ENCODE measurements around the gene TSPAN14. TPM values are rescaled to one million over a fixed set of nuclear protein-coding genes. Genes with fewer than 3 reads are reported as not detected.
A peak's percentile ranks its signal among the peaks of the same experiment; 100 is the strongest.

TSPAN14 gene
- total RNA-seq, 2 experiments from 2014 or later: 17.0 to 33.4 TPM

DNA sequence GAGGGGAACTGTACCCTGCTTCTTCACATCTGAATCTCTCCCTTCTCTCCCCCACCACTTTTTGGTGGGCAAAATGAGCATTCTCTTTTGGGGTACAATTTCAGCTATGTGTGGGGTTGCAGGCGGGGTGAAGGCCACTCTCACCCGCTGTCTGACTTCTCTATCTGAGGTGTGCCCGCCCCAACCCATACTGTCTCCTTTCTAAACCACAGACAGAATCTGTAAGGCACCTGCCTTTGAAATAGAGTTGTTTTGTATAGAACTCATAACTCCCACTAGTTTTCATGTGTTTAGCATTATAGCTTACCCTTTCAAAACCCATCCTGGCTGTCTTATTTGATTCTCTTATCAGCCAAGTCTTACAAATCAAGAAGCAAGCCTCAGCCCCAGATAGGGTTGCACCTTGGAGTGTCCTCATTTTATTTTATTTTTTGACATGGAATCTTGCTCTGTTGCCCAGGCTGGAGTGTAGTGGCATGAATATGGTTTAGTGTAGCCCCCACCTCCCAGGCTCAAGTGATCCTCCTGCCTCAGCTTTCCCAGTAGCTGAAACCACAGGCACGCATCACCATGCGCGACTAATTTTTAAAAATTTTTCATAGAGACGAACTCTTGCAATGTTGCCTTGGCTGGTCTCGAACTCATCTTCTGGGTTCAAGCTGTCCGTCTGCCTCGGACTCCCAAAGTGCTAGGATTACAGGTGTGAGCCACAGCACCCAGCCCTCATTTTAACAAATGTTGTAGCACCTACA, 11.9 kb downstream of the TSPAN14 start:
- H3K4me3 ChIP-seq (ENCODE audit: low read depth, low read length, poor library complexity, severe bottlenecking): peak overlapping the region; percentile 53
- no peak overlapping the region for H2AFZ ChIP-seq (ENCODE audit: low read length)
- H3K36me3 ChIP-seq (ENCODE audit: insufficient read depth, low read length): peaks cover 16% of the 10 kb centered on the region
- peaks cover 97% of the 10 kb centered on the region for H3K4me1 ChIP-seq (ENCODE audit: insufficient read depth, low read length, poor library complexity, severe bottlenecking)
- TF ChIP-seq EZH2phosphoT487 (IDR thresholded peaks at IDR 0.05; ENCODE audit: borderline replicate concordance, low read depth, low read length): no peak
- TF ChIP-seq, protein P1, sequence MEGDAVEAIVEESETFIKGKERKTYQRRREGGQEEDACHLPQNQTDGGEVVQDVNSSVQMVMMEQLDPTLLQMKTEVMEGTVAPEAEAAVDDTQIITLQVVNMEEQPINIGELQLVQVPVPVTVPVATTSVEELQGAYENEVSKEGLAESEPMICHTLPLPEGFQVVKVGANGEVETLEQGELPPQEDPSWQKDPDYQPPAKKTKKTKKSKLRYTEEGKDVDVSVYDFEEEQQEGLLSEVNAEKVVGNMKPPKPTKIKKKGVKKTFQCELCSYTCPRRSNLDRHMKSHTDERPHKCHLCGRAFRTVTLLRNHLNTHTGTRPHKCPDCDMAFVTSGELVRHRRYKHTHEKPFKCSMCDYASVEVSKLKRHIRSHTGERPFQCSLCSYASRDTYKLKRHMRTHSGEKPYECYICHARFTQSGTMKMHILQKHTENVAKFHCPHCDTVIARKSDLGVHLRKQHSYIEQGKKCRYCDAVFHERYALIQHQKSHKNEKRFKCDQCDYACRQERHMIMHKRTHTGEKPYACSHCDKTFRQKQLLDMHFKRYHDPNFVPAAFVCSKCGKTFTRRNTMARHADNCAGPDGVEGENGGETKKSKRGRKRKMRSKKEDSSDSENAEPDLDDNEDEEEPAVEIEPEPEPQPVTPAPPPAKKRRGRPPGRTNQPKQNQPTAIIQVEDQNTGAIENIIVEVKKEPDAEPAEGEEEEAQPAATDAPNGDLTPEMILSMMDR (conservative IDR thresholded peaks at IDR 0.05; ENCODE audit: low read length): no peak
- ChIA-PET CTCF (ENCODE audit: unreplicated experiment) (interaction anchor here (0.8 to 2.0 kb wide), 2 partner anchors 9 to 22 kb away, joined by 3 to 4 read pairs; no protein-coding TSS in a partner anchor), POLR2A (interaction anchor here (0.5 to 1.3 kb wide), 3 partner anchors 8 to 18 kb away, joined by 3 to 7 read pairs (median 3); no protein-coding TSS in a partner anchor)
- intact Hi-C loops (cut with micrococcal nuclease; ENCODE audit: unreplicated experiment): loop anchor here (10.0 kb wide), 1 partner anchor 1221 kb away; no protein-coding TSS in a partner anchor
- H3K79me2 ChIP-seq (ENCODE audit: insufficient read depth, low read depth, low read length): peaks cover 99% of the 10 kb centered on the region
- no peaks in the 10 kb centered on the region for H3K9me3 ChIP-seq (ENCODE audit: low read length)
- no peaks in the 10 kb centered on the region for H3K9me2 ChIP-seq (ENCODE audit: insufficient read depth, low read length)
- H3K4me2 ChIP-seq (ENCODE audit: low read length): peak overlapping the region; percentile 84
- H4K20me1 ChIP-seq (ENCODE audit: insufficient read depth, low read length): no peaks in the 10 kb centered on the region
- peak overlapping the region; percentile 93 for H3K27ac ChIP-seq (ENCODE audit: low read depth, low read length, poor library complexity, severe bottlenecking)
- no TSS peak for BruUV-seq (replicated peaks)
- DNase-seq (ENCODE audit: low spot score): peak; percentile 43

DNA sequence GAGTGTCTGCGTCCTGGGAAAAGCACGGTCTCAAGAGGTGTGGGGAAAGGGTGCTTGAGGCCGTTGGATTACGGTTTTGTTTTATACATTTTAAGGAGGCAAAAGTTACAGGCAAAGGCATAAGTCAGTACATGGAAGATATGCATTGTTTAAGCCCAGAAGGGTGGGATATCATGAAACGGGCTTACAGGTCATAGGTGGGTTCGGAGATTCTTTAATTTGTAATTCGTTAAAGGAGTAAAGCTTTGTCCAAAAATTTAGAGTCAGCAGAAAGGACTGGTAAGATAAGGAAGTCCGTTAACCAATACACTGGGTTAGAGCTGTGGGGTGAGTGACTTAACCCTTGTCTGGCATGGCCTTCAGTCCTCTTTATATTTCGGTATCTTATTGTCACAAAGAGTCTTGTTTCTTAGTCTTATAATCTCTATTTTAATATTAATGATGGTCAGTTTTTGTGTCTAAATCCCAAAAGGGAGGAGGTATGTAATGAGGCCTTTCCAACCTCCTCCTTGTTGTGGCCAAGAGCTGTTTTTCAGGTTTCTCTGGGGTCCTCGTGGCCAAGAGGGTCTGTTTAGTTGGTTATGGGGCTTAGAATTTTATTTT, 12.7 kb downstream of the TSPAN14 start:
- Histone ChIP-seq H3K4me2 (ENCODE audit: low read length) (peak overlapping the region; percentile 84), H3K79me2 (ENCODE audit: insufficient read depth, low read depth, low read length) (peaks cover 96% of the 10 kb centered on the region), H4K20me1 (ENCODE audit: insufficient read depth, low read length) (no peaks in the 10 kb centered on the region), H3K4me1 (ENCODE audit: insufficient read depth, low read length, poor library complexity, severe bottlenecking) (peaks cover 97% of the 10 kb centered on the region), H3K4me3 (ENCODE audit: low read depth, low read length, poor library complexity, severe bottlenecking) (no peak overlapping the region), H3K27ac (ENCODE audit: low read depth, low read length, poor library complexity, severe bottlenecking) (peak overlapping the region; percentile 93), H3K9me2 (ENCODE audit: insufficient read depth, low read length) (no peaks in the 10 kb centered on the region), H2AFZ (ENCODE audit: low read length) (no peak overlapping the region), H3K9me3 (ENCODE audit: low read length) (no peaks in the 10 kb centered on the region), H3K36me3 (ENCODE audit: insufficient read depth, low read length) (peaks cover 22% of the 10 kb centered on the region)
- ChIA-PET POLR2A (interaction anchor here (0.5 to 1.3 kb wide), 3 partner anchors 13 to 17 kb away, joined by 3 to 7 read pairs (median 3); no protein-coding TSS in a partner anchor), CTCF (ENCODE audit: unreplicated experiment) (interaction anchor here (0.8 kb wide), 1 partner anchor 23 kb away, joined by 3 read pairs; no protein-coding TSS in a partner anchor)
- intact Hi-C loops (cut with micrococcal nuclease; ENCODE audit: unreplicated experiment): loop anchor here (10.0 kb wide), 1 partner anchor 1222 kb away; no protein-coding TSS in a partner anchor
- no peak for DNase-seq (ENCODE audit: low spot score)
- TF ChIP-seq, protein P1 (conservative IDR thresholded peaks at IDR 0.05; ENCODE audit: low read length): no peak
- no peak for TF ChIP-seq EZH2phosphoT487 (IDR thresholded peaks at IDR 0.05; ENCODE audit: borderline replicate concordance, low read depth, low read length)
- BruUV-seq (replicated peaks): no TSS peak
